HCT116 (cell line): ENCODE data around the gene C10orf105. TPM values are rescaled to one million over a fixed set of nuclear protein-coding genes. Genes with fewer than 3 reads are reported as not detected.

Experiments used
- ATAC-seq: fragments of 200-7000 bp; cut with Tn5 transposase; 2 replicates; pipeline ENCODE4 v1.9.1; 2020; ENCODE audit warnings: mild to moderate bottlenecking, moderate library complexity
- BruUV-seq: library from RNA; stranded (reverse); fragments of 400-500 nt; replicated peaks from 2 replicates; lab custom pipeline; 2021; lab: Mats Ljungman, UMichigan
- CTCF ChIA-PET: fragments of 300-600 bp; sonication (Branson Sonifier 250); formaldehyde crosslinking; loops from one replicate; lab custom pipeline; 2021; ENCODE audit warnings: antibody characterized with exemption; lab: Charles Lee
- POLR2A ChIA-PET: fragments of 300-600, 350-600 bp; sonication (Branson Sonifier 250); formaldehyde crosslinking; loops from one replicate; lab custom pipeline; 2021; ENCODE audit warnings: antibody characterized with exemption; lab: Charles Lee
- RAD21 ChIA-PET, 2 experiments: fragments of 300-600 bp; sonication (Branson Sonifier 250); formaldehyde crosslinking; loops; one replicate each; lab custom pipeline; 2023; ENCODE audit warnings: low total read pairs in 2 of 2; ENCODE audit not compliant: uncharacterized antibody in 2 of 2, unreplicated experiment in 2 of 2, low non-redundant PET in 1 of 2; lab: Charles Lee
- DNase-seq: peaks from one replicate; pipeline ENCODE4 v3.0.0-alpha.2; 2010; ENCODE audit warnings: low read depth, low spot score
- H2AFZ ChIP-seq: fragments of 200-600 bp; shearing (Covaris generic), sonication (generic); 2 replicates; pipeline ENCODE4 v1.6.1; 2017; ENCODE audit warnings: low read depth, mixed run types, mixed read lengths, antibody characterized with exemption, low read length; ENCODE audit not compliant: poor library complexity, severe bottlenecking
- H3K27ac ChIP-seq: 2 replicates; pipeline ENCODE4 v1.5.1; 2012; ENCODE audit warnings: low read depth, low read length
- H3K27me3 ChIP-seq: fragments of 200-600 bp; sonication (generic); 2 replicates; pipeline ENCODE4 v1.6.1; 2016; ENCODE audit warnings: mixed run types, low read length, mixed read lengths; ENCODE audit not compliant: insufficient read depth
- H3K36me3 ChIP-seq, 2 experiments: fragments of 200-500 bp in 1 of 2; fragments of 200-600 bp in 1 of 2; sonication (Bioruptor generic) in 1 of 2; sonication (generic) in 1 of 2; 2 replicates each; pipeline versions ENCODE4 v1.5.1 to v1.6.1; 2014 to 2016; ENCODE audit warnings: low read length in 2 of 2, inconsistent platforms in 1 of 2, mixed read lengths in 1 of 2, mixed run types in 1 of 2; ENCODE audit not compliant: insufficient read depth in 2 of 2, control insufficient read depth in 1 of 2
- H3K4me1 ChIP-seq, 2 experiments: fragments of 200-600 bp in 1 of 2; sonication (generic) in 1 of 2; 2 replicates each; pipeline versions ENCODE4 v1.5.1 to v1.6.1; 2012 to 2017; ENCODE audit warnings: low read length in 2 of 2, inconsistent platforms in 1 of 2, mild to moderate bottlenecking in 1 of 2, mixed read lengths in 1 of 2, mixed run types in 1 of 2, moderate library complexity in 1 of 2; ENCODE audit not compliant: insufficient read depth in 2 of 2, control insufficient read depth in 1 of 2
- H3K4me2 ChIP-seq: fragments of 200-600 bp; sonication (generic); 2 replicates; pipeline ENCODE4 v1.6.1; 2017; ENCODE audit warnings: mixed run types, low read length, mixed read lengths
- H3K4me3 ChIP-seq, 2 experiments: fragments of 200-600 bp in 1 of 2; sonication (generic) in 1 of 2; replicated peaks in 1 of 2; 2 replicates each; pipeline ENCODE4 v1.5.1; 2011 to 2016; ENCODE audit warnings: low read length in 2 of 2, control low read depth in 1 of 2, low read depth in 1 of 2, mild to moderate bottlenecking in 1 of 2, mixed read lengths in 1 of 2, mixed run types in 1 of 2
- H3K79me2 ChIP-seq: fragments of 200-600 bp; sonication (generic); 2 replicates; pipeline ENCODE4 v1.6.1; 2017; ENCODE audit warnings: mild to moderate bottlenecking, mixed run types, low read length, moderate library complexity, mixed read lengths; ENCODE audit not compliant: insufficient read depth
- H3K9ac ChIP-seq: fragments of 200-600 bp; sonication (generic); 2 replicates; pipeline ENCODE4 v1.6.1; 2016; ENCODE audit warnings: low read length, mixed read lengths
- H3K9me2 ChIP-seq: fragments of 200-600 bp; sonication (generic), shearing (Covaris generic); 2 replicates; pipeline ENCODE4 v1.6.1; 2017; ENCODE audit warnings: mixed run types, mild to moderate bottlenecking, moderate library complexity; ENCODE audit not compliant: insufficient read depth
- H3K9me3 ChIP-seq, 2 experiments: fragments of 200-500 bp in 1 of 2; fragments of 200-600 bp in 1 of 2; sonication (Bioruptor generic) in 1 of 2; sonication (generic) in 1 of 2; 2 replicates each; pipeline ENCODE4 v1.6.1; 2014 to 2017; ENCODE audit warnings: low read length in 2 of 2, mixed read lengths in 2 of 2, inconsistent platforms in 1 of 2, low read depth in 1 of 2, mild to moderate bottlenecking in 1 of 2, mixed run types in 1 of 2, moderate library complexity in 1 of 2; ENCODE audit not compliant: control insufficient read depth in 1 of 2, insufficient read depth in 1 of 2
- H4K20me1 ChIP-seq: fragments of 200-600 bp; sonication (generic), shearing (Covaris generic); 2 replicates; pipeline ENCODE4 v1.6.1; 2017; ENCODE audit warnings: mixed run types, mild to moderate bottlenecking, moderate library complexity; ENCODE audit not compliant: insufficient read depth
- CBX3 ChIP-seq: IDR thresholded peaks from 2 replicates; pipeline ENCODE4 v1.6.1; 2012; ENCODE audit warnings: low read depth
- POLR2AphosphoS5 ChIP-seq: IDR thresholded peaks from 2 replicates; pipeline ENCODE4 v1.6.1; 2011; ENCODE audit warnings: mild to moderate bottlenecking, low read depth, low read length, moderate library complexity
- SP1 ChIP-seq: IDR thresholded peaks from 2 replicates; pipeline ENCODE4 v1.6.1; 2012; ENCODE audit warnings: low read depth
- YY1 ChIP-seq: IDR thresholded peaks from 2 replicates; pipeline ENCODE4 v1.6.1; 2011; ENCODE audit warnings: low read length, low read depth, moderate library complexity, mild to moderate bottlenecking; ENCODE audit not compliant: insufficient replicate concordance; ENCODE audit errors: extremely low read depth
- ZFX ChIP-seq: fragments of 450-650 bp; IDR thresholded peaks from 2 replicates; pipeline ENCODE4 v1.6.1; 2017
- intact Hi-C: fragments of 100-400 bp; cut with micrococcal nuclease; formaldehyde crosslinking; loops from 2 replicates; pipeline ENCODE4 v1.10.0; 2022
- total RNA-seq: library from RNA; stranded (reverse); gene quantifications from one replicate; pipeline ENCODE4 v1.2.1, GENCODE V29; 2021; ENCODE audit not compliant: unreplicated experiment

The C10orf105 gene
- total RNA-seq, 1 experiment from 2014 or later, result not detected

DNA sequence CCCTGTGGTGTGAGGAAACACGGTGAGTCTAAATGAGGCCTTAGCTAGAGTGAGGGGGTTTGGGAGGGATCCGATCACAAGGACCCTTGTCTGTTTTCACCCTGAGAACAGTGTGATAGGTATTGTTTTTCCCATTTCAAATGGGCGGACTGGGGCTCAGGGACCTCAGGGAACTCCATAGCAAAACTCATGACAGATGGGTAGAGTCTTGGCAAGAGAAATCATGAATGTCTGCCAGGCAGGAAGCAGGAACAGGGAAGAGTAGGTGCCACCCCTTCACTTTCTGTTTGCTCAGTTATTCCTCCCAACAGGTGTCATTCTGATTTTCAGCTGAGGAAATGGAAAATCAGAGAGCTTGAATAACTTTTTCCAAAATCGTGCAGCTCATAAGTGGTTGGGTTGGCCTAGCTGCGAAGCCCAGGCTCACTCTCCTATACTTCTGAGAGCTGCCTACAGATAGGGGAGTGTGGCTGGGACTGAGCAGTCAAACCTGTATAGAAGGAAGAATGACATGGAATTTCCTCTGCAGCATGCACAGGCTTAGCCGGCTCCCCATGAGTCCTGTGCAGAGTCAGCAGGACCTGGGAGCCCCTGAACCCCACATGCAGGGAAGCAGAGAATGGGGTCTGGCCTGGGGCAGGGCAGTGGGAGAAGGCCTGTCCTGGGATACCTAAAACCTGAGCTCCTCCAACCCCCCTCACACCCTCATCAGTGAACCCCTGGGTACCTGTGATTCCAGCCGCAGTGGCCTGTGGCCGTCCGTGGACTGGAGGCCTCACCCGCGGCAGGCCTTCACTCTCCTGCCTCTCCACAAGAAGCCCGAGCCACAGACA, 17.6 kb upstream of the C10orf105 start:
- H3K4me2 ChIP-seq, result peak overlapping the region; percentile 59; the same call in 1 of the 2 replicates
- TF ChIP-seq ZFX (no peak), YY1 (no peak), POLR2AphosphoS5 (no peak)
- TF ChIP-seq, all 23 proteins: peak for 0
- ChIA-PET CTCF (no interaction called here), RAD21 (no interaction called here), POLR2A (no interaction called here)
- H3K9me3 ChIP-seq, result no peaks in the 10 kb centered on the region
- no TSS peak for BruUV-seq
- no peak overlapping the region for H2AFZ ChIP-seq
- intact Hi-C loops, result no loop called here
- H3K4me3 ChIP-seq, result no peak overlapping the region
- no peaks in the 10 kb centered on the region for H3K27me3 ChIP-seq
- H3K4me1 ChIP-seq, result peaks cover 12 to 19% of the 10 kb centered on the region in 2 experiments; a peak in 3 of 4 replicates
- no peaks in the 10 kb centered on the region for H3K36me3 ChIP-seq
- no peaks in the 10 kb centered on the region for H4K20me1 ChIP-seq
- no peaks in the 10 kb centered on the region for H3K9me2 ChIP-seq
- DNase-seq (no peak), ATAC-seq (no peak)
- no peaks in the 10 kb centered on the region for H3K79me2 ChIP-seq
- no peak overlapping the region; the same call in 1 of the 2 replicates for H3K27ac ChIP-seq
- H3K9ac ChIP-seq, result no peak overlapping the region

DNA sequence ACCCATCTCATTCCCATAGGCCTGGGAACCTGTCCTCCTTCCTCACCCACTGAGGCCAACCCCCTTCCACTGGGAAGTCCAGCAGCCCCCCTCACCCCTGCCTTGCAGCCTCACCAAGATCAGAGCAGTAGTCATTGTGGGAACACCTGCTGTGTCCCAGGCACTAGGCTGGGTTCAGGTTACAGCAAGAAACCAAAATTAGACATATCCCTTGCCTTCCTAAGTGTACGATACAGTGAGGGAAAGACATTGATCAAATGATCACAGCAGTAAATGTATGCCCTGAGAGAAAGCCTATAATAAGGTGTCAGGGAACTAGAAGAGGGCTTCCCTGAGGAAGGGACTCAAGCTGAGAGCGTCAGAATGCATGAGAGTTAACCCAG, 17.0 kb upstream of the C10orf105 start:
- peak; percentile 23; the same call in 1 of the 2 replicates for TF ChIP-seq SP1
- no peak for TF ChIP-seq CBX3
- Histone ChIP-seq H3K9me3 (no peaks in the 10 kb centered on the region), H3K9ac (peak overlapping the region; percentile 5; the same call in 1 of the 2 replicates), H3K4me2 (peak overlapping the region; percentile 59), H3K4me3 (no peak overlapping the region), H3K4me1 (peaks cover 12 to 19% of the 10 kb centered on the region in 2 experiments; a peak in 3 of 4 replicates), H4K20me1 (no peaks in the 10 kb centered on the region), H3K27me3 (no peaks in the 10 kb centered on the region), H3K79me2 (no peaks in the 10 kb centered on the region), H2AFZ (no peak overlapping the region), H3K27ac (peak overlapping the region; percentile 25; the same call in 1 of the 2 replicates), H3K36me3 (no peaks in the 10 kb centered on the region), H3K9me2 (no peaks in the 10 kb centered on the region)
- DNase-seq (no peak), ATAC-seq (peak; percentile 42; the same call in 1 of the 2 replicates)
- ChIA-PET RAD21 (no interaction called here), POLR2A (no interaction called here), CTCF (no interaction called here)
- no TSS peak for BruUV-seq
- intact Hi-C loops, result no loop called here
